GM21528 (cell line): Measurements from ENCODE around the gene GNG3.
"Not testable (repeated sequence)": the region's sequence is repeated elsewhere in the genome, so short reads cannot be mapped to it uniquely, and the experiment has no call there.

ENCODE experiments used
- ATAC-seq: cut with Tn5 transposase; IDR thresholded peaks from one replicate; pipeline ENCODE4 v1.9.1; 2021; ENCODE audit warnings: mild to moderate bottlenecking, moderate library complexity; ENCODE audit not compliant: unreplicated experiment, low FRiP score

The GNG3 gene

DNA sequence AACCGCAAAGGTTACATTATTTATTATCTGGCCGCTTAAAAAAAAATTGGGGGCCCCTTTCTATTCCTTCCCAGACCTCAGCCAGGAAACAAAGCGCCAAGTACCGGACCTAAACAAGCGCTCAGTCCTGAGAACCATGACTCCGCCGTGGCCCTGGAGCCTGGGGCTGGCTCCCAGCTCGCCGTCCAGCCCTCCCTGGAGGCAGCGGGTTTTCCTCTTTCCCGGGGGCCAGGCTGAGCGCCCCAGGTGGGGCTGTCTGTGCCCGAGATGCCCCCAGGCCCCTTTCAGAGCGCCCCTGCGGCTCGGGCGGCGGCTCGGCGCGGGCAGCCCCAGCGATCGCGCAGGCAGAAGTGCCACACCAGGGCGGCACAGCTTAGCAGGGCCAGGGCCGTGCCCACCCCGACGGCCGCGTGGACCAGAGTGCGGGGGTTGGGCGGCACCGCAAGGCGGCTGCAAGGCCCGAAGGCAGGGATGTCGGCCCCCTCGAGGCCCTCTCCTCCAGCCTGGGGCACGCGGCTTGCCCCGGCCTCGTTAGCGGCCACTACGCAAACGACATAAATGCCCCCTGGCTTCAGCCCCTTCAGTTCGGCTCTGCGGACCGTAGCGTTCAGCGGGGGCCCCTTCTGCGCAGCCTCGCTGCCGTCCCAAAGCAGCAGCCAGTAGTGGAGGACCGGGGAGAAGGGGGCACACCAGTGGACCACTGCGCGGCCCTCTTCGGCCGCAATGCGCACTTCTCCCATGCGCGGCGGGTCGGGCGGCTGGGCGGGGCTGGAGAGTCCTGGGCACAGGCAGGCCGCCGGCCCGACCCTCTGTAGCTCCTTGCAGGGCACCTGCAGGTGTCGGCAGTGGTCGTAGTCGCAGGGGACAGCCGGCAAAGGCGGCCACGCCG, 19.7 kb upstream of the GNG3 start:
- ATAC-seq = no peak

DNA sequence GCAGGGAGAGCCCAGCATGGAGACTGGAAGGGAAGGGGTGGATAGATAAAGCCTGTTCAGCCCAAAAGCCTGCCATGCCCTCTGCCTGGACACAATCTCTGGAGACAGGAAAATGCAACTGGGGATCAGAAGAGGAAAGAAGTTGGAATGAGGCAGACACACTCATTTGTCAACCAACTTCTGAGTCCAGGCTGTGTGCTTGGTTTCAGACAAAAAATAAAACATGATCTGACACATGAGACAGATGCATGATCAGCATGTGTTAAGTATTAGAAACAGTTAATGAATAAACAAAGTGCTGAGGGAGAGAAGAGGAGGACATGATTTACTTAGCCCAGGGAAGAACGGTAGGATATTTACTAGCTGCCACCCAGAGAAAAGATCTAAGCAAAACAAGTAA, 19.0 kb upstream of the GNG3 start:
- no peak for ATAC-seq

DNA sequence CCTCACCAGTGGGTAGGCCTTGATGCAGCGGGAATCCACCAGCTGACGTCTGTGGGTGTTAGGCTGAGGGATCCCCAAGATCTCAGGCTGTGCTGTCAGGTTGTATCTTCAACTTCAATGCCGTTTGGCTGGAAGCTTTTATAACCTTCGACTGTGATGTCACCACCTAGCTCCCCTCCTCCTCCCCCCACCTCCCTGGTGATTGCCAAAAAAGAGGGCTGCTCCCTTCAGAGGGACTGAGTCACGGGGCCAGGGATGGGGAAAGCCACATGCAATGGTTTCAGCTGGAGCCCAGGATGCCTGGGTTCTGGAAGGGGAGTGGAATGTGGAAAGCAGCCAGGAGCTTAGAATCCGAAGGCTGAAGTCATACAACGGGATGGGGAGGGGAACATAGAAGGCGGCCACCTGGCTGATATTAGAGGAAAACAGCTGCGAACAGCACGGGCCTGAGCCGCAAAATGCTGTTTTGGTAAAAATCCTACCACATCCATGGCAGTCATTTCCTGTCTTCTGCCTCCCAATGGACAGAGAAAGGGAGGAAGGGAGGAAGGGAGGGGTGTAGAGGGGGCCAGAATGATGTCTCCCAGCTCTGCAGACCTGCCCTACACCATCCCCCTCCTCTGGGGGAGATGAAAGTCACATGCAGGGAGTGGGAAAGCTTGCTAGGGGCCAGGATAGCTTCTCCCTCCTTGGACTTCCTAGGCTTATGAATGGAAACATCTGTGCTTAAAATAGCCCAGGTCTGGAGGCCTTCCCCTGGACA, 17.9 kb upstream of the GNG3 start, which contains the start of gene LRRN4CL:
Gene LRRN4CL, minus strand, starts transcription at position 110 of the 763 bp plus-strand sequence. CDS start 1,022 bp downstream, outside the sequence.
- ATAC-seq = no peak

DNA sequence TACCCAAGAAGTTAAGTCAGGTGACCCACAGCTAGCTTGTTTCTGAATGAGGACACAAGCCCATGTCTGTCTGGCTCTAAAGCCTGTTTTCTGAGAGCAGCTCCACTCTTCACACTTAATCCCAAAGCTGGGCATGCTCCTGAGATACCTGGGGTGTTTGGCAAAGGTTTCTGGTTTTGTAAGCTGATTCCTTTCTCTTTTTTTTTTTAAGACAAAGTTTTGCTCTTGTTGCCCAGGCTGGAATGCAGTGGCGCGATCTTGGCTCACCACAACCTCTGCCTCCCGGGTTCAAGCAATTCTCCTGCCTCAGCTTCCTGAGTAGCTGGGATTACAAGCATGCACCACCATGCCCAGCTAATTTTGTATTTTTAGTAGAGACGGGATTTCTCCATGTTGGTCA, 13.9 kb upstream of the GNG3 start:
- ATAC-seq = not testable (repeated sequence)

DNA sequence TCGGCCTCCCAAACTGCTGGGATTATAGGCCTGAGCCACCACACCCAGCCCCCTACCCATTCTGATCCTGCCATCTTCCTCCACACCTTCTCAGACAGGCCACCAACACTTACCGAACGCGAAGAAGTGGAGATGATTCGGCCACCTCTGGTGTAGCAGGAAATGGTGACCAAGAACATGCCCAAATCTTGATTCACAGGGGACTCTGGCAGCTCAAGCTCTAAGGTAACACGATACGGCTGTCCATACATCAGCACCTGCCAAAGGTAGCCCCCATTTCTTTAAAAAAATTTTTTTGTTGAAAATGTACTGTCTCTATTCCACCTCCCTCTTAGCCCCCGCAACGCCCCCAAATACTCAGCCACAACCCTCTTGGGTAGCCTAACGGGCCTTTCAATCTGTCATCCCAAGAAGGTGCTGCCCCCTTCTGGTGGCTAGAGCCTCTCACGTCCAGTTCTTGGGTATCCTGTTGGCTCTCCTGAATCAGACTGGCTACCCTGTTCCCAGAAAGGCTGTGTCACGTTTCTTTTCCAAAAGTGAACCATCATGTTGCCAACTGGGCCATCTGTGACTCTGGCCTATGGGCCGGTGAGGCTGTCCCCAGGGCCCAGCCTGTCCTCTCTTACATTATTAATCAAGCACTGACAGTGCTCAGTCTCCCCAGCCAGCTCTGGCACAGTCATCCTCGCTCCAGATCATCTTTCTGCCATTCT, 12.9 kb upstream of the GNG3 start:
- ATAC-seq = no peak

DNA sequence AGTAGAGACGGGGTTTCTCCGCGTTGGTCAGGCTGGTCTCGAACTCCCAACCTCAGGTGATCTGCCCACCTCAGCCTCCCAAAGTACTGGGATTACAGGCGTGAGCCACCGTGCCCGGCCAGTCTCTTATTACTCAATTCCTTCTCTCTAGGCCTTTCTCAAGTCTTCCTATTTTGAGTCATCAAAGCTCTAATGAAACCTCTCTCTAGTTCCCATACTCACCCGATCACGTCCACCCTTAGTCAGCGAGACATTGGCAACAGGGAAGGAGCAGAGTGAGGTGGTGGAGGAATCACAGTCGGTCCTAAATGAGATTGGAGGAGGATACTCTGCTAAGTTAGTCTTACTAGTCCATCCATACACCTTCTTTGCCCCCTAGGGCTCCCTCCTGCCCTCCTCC, 5.2 kb upstream of the GNG3 start:
- no peak for ATAC-seq

DNA sequence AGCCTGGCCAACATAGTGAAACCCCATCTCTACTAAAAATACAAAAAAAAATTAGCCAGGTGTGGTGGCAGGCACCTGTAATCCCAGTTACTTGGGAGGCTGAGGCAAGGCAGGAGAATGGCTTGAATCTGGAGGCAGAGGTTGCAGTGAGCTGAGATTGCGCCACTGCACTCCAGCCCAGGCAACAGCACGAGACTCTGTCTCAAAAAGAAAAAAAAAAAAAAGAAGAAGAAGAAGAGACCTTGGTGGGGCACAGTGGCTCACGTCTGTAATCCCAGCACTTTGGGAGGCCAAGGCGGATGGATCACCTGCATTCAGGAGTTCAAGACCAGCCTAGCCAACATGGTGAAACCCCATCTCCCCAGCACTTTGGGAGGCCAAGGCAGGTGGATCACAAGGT, 3.6 kb upstream of the GNG3 start:
- ATAC-seq = not testable (repeated sequence)

DNA sequence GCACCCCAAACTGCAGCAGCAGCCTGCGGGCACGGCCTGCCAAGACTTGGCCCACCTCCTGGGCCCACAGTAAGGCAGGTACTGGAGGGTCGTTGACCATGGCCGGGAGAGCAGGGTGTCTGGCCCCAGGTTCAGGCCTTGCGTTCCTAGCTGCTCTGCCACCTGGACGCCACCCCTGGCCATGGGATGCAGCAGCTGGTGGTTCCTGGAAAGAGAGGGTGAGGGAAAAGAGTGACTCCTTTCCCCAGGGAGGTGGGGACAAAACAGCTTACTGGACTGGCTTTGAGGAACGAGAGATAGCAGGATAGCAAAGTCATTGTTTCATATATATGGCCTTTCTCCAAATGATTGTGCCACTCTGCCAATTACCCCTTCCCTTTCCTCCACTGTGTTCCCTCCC, 2.1 kb upstream of the GNG3 start:
- ATAC-seq = no peak

DNA sequence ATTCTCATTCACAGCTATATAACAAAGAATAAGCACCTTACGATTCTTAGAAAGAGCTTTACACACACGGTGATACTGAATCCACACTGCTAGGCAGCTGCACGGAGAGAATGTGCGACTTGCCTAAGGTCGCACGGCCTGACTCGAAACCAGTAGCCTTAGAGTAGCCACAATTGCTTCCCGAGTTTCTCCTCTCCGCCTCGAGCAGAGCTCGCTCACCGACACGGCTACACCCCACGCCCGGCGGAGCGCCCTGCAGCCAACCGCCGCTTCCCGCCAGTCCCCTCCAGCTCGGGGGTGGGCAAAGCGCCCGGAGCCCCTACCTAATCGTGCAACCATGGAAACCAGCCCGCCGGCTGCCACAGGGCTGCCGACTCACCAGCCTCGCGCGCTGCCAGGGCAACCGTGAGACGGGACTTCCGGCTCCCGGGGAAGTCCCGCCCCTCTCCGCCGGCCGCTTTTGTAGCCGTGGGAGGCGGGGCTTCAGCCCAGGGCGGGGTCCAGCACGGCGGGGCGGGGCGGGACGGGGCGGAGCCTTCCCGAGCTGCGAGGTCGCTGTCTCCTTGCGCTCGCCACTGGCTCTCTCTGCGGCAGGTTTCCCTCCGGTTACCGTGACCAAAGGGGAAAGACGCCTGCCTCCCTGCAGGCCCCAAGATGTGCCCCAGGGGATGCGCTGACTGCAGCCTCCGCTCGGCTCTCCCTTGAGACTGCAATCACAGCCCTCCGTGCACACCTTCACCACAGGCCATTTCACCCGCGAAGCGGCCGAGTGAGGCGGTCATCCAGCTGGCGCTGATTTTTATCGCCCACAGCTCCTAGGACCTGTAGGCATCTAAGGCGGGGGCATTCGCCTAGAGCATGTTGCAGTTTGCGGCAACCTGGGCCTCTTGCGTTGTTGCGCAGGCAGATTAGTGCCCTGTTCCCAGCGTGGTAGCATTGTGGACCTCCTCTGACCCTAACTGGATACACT, 1.3 kb upstream of the GNG3 start:
- ATAC-seq = peak; percentile 50

DNA sequence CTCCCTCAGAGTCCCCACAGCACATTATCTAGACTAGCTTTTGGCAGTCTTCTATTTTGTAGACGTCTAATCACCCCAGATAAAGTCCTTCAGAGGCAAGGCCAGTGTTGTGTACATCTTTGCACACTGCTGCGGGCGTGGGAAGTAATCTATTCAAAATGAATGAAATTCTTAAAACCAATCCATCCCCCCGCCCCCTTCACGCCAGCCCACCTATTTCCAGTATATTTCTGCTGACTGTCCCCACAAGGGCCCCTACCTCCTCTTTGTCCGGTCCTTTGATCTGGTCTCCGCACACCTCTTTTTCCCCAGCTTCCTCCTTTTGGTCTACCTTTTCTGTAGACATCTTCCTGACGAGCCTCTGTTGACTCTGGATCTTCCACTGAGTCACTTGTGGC, 627 bp upstream of the GNG3 start:
- no peak for ATAC-seq

DNA sequence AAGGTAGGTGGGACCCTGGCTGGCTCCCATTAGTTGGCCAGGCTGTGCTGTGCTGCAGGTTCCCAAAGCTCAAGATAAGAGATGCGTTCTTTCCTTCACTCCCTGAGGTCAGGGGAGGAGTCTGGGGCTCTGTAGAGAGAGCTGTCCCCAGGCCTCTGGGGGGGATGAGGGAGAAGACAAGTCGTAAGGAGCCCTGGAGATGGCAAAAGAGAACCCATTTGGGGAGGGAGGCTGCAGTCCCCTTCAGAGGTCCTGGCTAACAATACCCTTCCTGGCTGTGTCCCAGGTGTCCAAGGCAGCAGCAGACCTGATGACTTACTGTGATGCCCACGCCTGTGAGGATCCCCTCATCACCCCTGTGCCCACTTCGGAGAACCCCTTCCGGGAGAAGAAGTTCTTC, 916 bp downstream of the GNG3 start:
- no peak for ATAC-seq

DNA sequence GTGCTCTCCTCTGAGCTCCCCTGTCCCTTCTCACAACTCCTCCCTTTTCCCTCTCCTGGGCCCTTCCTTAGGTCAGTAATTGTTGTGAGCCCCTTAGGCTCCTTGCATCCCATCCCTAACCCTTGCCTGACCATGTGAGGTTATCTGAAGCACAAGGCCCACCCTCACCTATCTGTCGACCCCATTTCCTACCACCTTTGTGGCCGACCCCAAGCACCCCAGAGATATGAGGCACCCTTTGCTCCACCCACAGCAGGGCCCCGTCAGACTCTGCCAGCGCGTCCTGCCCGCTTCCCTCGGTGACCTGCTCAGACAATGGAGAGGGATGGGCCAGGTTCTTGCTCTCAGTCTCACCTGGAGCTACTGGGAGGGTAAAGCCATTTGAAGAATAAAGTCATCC, 1.3 kb downstream of the GNG3 start:
- ATAC-seq = no peak

DNA sequence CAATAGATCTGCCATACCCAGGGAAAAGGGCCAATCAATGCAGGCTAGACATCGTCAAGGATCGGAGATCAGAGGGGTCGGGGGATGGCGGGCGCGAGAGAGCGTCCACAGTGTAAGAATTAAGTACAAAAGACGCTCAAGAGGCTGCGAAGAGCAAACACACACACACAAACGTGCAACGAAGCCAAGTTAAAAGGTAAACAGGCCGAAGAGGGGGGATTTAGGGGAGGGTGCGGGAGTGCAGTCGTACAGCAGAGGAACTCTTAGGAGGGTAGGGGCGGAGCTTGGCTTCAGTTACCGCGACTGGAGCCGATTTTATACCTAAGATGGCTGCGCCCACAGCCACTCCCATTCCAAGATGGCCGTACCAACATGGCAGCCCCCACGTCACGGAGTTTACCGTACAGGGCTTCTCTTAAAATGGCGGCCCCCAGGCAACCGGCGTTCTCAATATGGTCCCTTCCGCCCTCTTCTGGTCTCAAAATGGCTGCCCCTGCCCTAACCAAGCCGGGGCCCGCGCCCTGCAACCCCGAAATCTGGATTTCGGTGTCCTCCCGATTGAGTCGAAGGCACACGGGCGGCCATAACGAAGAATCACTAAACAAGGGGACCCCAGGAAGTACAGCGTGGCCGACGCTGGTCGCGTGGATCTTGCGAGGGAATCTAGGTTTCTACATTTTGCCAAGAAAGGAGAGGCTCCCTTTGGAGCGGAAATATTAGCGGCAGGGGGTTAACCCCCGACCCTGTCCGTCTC, 1.9 kb downstream of the GNG3 start:
- ATAC-seq = peak; percentile 73

DNA sequence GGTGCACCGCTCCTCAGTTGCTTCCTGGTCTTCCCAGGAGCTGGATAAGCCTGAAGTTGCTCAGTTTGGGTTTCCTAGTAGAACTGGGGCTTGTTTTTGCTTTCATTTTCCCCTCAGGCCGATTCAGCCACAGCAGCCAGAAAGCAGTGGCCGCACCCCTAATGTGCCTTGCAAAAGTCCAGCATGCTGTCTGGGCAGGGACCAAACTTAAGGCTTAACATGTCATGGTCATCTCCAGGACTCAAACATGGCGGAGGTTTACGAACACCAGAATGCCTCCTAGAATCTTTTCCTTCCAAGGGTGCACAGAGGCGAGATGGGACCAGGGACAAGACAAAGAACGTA, 2.5 kb downstream of the GNG3 start:
- peak; percentile 9 for ATAC-seq

DNA sequence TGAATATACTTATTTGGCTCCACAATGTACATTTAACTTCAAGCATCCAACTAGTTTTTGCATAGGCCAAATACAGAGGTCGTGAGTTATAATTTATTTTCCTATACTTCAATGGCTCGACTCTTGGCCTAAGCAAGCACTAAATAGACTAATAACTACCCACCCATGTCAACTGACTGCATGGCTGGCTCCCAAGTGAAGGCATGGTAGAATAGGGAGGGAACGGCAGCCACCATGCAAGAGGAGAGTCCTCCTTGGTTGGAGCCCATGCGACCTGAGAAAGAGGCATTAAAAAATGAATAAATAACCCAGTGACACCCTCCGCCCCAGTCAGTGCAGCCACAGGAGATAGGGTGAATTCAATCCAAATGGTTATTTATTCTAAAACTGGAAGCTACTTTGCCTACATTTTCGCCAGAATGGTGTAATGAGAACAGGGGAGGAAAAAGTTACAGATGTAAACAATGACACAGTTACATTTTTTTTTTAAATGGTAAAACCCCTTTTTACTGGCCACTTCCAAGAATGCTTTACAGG, 4.9 kb downstream of the GNG3 start:
- ATAC-seq = no peak

DNA sequence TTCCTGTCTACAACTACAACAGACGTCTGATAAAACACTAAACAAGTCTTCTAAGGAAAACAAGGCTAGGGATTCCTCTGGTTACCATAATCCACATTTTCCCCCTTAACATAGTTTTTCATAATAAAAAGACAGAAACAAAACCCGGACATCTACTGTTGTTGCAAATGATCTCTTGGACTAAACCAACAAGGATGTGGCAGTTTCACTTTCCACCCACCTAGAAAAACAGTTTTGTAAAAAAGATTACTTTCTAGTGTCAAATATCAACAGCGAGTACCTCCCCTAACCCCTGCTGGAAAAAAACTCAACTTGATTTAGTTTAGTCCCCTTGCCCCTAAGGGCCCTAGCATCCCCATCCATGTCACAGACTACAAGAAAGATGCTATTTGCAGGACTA, 5.4 kb downstream of the GNG3 start:
- no peak for ATAC-seq

DNA sequence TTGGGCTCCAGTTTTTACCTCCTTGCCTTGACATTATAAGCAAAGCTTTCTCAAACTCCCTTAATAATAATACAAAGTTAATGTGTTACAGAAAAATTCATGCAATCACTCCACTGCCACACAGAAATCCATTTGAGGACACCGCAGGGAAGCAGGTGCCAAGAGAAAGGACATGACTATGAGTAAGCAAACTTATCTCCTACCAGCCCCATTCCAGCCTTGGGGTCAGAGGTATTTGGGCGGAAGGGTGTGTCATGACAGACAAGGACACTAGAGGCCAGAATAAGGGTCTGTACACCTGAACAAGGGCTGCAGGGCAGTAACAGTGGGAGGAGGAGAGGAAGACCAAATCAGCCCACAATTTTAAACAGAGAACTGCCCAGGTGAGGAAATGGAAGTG, 5.9 kb downstream of the GNG3 start:
- ATAC-seq = no peak

DNA sequence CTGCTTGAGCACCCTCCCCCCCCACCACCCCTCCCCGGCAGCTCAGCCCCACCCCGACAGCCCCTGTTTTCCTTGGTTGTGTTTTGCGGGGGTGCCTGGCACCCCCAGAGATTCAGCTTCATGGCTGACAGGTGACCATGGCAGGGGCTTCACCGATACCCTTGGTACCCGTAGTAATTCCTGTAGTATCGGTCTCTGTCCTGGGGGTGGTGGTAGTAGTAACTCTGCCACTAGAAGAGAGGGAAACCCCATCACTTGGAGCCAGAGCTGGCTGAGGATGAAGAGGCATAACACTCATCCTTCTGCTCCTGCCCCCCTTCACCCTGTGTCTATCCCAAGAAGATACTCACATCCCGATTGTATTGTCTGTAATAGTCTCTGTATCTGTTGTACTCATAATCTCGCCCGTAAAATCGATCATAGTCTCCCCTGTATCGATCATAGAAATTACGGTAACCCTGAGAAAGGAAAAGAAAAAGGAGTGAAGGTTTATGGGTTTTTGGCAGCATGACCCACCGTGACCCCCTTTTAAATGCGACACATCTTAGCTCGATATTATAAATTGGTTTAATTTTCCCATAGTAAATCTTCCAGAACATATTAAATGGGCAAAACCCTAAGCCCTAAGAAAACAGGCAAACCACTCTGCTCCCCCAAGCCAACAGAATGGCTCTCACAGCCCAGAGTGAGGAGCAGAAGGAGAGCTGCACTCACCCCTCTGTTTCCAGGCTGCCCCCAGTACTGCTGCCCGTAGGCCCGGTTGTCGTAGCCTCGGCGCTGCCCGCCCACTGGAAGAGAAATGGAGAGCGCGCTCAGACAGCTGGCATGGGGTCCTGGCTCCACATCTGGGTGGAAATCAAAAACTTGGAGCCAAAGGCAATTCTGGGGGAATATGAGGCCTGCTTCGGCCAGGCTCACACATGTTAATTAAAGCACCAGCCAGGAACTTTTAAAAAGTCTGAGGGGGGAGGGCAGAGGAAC, 8.0 kb downstream of the GNG3 start:
- ATAC-seq = no peak
